GM12878 (cell line): ENCODE data around the gene CCDC6. TPM values are rescaled to one million over a fixed set of nuclear protein-coding genes. Genes with fewer than 3 reads are reported as not detected.

Experiments used
- EZH2 ChIP-seq: IDR thresholded peaks from 2 replicates; pipeline ENCODE4 v1.6.1; 2012; ENCODE audit warnings: low read depth, mild to moderate bottlenecking, control low read depth, inconsistent platforms, low read length, borderline replicate concordance; ENCODE audit not compliant: control insufficient read depth
- FOXM1 ChIP-seq: IDR thresholded peaks from 2 replicates; pipeline ENCODE4 v1.6.1; 2012; ENCODE audit warnings: low read depth, mild to moderate bottlenecking, inconsistent platforms, low read length, moderate library complexity
- GABPA ChIP-seq: IDR thresholded peaks from 2 replicates; pipeline ENCODE4 v1.6.1; 2014; ENCODE audit warnings: antibody characterized with exemption, low read depth, mild to moderate bottlenecking, inconsistent platforms
- RBBP5 ChIP-seq: fragments of 200-600 bp; sonication (generic); conservative IDR thresholded peaks from 2 replicates; pipeline ENCODE4 v1.6.1; 2016
- RUNX3 ChIP-seq: IDR thresholded peaks from 2 replicates; pipeline ENCODE4 v1.6.1; 2012; ENCODE audit warnings: low read length, inconsistent platforms
- SPI1 ChIP-seq: IDR thresholded peaks from 2 replicates; pipeline ENCODE4 v1.6.1; 2011; ENCODE audit warnings: low read depth, mild to moderate bottlenecking, low read length, moderate library complexity, borderline replicate concordance; ENCODE audit not compliant: insufficient read depth
- STAT3 ChIP-seq: IDR thresholded peaks from 2 replicates; pipeline ENCODE4 v1.6.1; 2011; ENCODE audit warnings: low read depth, low read length, improper control_type of control experiment
- TAF1 ChIP-seq: IDR thresholded peaks from 2 replicates; pipeline ENCODE4 v1.6.1; 2011; ENCODE audit warnings: mild to moderate bottlenecking, low read depth, low read length, borderline replicate concordance
- TCF3 ChIP-seq: IDR thresholded peaks from 2 replicates; pipeline ENCODE4 v1.6.1; 2012; ENCODE audit warnings: low read depth, mild to moderate bottlenecking, low read length, borderline replicate concordance; ENCODE audit not compliant: insufficient read depth
- polyA plus RNA-seq, 11 experiments: library from polyadenylated mRNA; depleted of rRNA in 4 of 11; unstranded in 6 of 11; stranded (reverse) in 5 of 11; fragments of >200 nt; fragmentation: Nextera tagmentation in 4 of 11; fragmentation: Illumina TruSeq in 1 of 11; extraction: Ambion mirVana in 4 of 11; extraction: Trizol in 1 of 11; gene quantifications; 1 replicate in 1 of 11; 2 replicates in 10 of 11; pipeline versions ENCODE4 v1.2.1 to v1.2.3, GENCODE V29; 2011 to 2016; ENCODE audit warnings: inconsistent platforms in 2 of 11, missing spikeins in 2 of 11, low read depth in 1 of 11
- total RNA-seq, 4 experiments: library from RNA; depleted of rRNA in 3 of 4; stranded (reverse); fragments of >200 nt in 3 of 4; fragmentation: Illumina TruSeq in 1 of 4; extraction: Trizol in 1 of 4; gene quantifications; 2 replicates each; pipeline versions ENCODE4 v1.2.1 to v1.2.3, GENCODE V29; 2013 to 2021
- TF ChIP-seq, protein P1 (sequence below): fragments of 150-350 bp; IDR thresholded peaks from 2 replicates; pipeline ENCODE4 v1.6.1; 2016; ENCODE audit warnings: low read depth, low read length
- TF ChIP-seq, protein P2 (sequence below): fragments of 450-650 bp; IDR thresholded peaks from 2 replicates; pipeline ENCODE4 v1.6.1; 2017; ENCODE audit warnings: mild to moderate bottlenecking, low read depth, inconsistent platforms; ENCODE audit not compliant: poor library complexity, severe bottlenecking
- TF ChIP-seq, protein P3 (sequence below): fragments of 450-650 bp; IDR thresholded peaks from 2 replicates; pipeline ENCODE4 v1.6.1; 2017; ENCODE audit warnings: low read depth, mild to moderate bottlenecking, moderate library complexity

The CCDC6 gene
- total and polyA plus RNA-seq, 10 of the 15 experiments (the other 5 are each of a cell fraction or from before 2014, with no cell fraction given) = 11.8 to 46.2 (median 26.7) TPM

DNA sequence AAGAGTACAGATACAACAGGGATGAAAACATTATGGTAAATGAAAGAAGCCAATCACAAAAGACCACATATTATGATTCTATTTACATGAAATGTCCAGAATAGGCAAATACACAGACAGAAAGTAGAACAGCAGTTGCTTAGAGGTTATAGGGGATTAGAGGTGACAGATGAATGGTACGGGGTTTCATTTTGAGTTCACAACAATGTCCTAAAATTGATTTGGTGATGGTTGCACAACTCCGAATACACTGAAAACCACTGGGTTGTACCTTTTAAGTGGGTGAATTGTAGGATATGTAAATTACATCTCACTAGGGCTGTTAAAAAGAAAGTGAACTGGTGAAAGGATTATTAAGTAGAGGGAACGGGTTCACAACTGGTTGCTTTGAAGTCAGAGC lies 76.8 kb downstream of the CCDC6 start (continued):
- TF ChIP-seq SPI1 (no peak), TCF3 (no peak), STAT3 (no peak), GABPA (no peak), TAF1 (no peak), FOXM1 (0 out of 2 replicates have a peak, but pooled peaks have one; percentile 23), RUNX3 (peak; percentile 73), EZH2 (no peak), RBBP5 (no peak)
- TF ChIP-seq, protein P1, sequence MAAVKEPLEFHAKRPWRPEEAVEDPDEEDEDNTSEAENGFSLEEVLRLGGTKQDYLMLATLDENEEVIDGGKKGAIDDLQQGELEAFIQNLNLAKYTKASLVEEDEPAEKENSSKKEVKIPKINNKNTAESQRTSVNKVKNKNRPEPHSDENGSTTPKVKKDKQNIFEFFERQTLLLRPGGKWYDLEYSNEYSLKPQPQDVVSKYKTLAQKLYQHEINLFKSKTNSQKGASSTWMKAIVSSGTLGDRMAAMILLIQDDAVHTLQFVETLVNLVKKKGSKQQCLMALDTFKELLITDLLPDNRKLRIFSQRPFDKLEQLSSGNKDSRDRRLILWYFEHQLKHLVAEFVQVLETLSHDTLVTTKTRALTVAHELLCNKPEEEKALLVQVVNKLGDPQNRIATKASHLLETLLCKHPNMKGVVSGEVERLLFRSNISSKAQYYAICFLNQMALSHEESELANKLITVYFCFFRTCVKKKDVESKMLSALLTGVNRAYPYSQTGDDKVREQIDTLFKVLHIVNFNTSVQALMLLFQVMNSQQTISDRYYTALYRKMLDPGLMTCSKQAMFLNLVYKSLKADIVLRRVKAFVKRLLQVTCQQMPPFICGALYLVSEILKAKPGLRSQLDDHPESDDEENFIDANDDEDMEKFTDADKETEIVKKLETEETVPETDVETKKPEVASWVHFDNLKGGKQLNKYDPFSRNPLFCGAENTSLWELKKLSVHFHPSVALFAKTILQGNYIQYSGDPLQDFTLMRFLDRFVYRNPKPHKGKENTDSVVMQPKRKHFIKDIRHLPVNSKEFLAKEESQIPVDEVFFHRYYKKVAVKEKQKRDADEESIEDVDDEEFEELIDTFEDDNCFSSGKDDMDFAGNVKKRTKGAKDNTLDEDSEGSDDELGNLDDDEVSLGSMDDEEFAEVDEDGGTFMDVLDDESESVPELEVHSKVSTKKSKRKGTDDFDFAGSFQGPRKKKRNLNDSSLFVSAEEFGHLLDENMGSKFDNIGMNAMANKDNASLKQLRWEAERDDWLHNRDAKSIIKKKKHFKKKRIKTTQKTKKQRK = no peak
- TF ChIP-seq, protein P2, sequence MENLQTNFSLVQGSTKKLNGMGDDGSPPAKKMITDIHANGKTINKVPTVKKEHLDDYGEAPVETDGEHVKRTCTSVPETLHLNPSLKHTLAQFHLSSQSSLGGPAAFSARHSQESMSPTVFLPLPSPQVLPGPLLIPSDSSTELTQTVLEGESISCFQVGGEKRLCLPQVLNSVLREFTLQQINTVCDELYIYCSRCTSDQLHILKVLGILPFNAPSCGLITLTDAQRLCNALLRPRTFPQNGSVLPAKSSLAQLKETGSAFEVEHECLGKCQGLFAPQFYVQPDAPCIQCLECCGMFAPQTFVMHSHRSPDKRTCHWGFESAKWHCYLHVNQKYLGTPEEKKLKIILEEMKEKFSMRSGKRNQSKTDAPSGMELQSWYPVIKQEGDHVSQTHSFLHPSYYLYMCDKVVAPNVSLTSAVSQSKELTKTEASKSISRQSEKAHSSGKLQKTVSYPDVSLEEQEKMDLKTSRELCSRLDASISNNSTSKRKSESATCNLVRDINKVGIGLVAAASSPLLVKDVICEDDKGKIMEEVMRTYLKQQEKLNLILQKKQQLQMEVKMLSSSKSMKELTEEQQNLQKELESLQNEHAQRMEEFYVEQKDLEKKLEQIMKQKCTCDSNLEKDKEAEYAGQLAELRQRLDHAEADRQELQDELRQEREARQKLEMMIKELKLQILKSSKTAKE = no peak
- TF ChIP-seq, protein P3, sequence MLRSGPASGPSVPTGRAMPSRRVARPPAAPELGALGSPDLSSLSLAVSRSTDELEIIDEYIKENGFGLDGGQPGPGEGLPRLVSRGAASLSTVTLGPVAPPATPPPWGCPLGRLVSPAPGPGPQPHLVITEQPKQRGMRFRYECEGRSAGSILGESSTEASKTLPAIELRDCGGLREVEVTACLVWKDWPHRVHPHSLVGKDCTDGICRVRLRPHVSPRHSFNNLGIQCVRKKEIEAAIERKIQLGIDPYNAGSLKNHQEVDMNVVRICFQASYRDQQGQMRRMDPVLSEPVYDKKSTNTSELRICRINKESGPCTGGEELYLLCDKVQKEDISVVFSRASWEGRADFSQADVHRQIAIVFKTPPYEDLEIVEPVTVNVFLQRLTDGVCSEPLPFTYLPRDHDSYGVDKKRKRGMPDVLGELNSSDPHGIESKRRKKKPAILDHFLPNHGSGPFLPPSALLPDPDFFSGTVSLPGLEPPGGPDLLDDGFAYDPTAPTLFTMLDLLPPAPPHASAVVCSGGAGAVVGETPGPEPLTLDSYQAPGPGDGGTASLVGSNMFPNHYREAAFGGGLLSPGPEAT = no peak
- TF ChIP-seq, all 136 proteins: peak for 7
